CD4-positive, alpha-beta T cell treated with Interleukin-4 for 1 hour (primary cell): ENCODE data around the gene DIDO1.
"Not testable (repeated sequence)": the region's sequence is repeated elsewhere in the genome, so short reads cannot be mapped to it uniquely, and the experiment has no call there.

ENCODE experiments used
- DNase-seq, 2 donors: peaks; one replicate each; pipeline ENCODE4 v3.0.0-alpha.2; 2020 to 2022

The DIDO1 gene

DNA sequence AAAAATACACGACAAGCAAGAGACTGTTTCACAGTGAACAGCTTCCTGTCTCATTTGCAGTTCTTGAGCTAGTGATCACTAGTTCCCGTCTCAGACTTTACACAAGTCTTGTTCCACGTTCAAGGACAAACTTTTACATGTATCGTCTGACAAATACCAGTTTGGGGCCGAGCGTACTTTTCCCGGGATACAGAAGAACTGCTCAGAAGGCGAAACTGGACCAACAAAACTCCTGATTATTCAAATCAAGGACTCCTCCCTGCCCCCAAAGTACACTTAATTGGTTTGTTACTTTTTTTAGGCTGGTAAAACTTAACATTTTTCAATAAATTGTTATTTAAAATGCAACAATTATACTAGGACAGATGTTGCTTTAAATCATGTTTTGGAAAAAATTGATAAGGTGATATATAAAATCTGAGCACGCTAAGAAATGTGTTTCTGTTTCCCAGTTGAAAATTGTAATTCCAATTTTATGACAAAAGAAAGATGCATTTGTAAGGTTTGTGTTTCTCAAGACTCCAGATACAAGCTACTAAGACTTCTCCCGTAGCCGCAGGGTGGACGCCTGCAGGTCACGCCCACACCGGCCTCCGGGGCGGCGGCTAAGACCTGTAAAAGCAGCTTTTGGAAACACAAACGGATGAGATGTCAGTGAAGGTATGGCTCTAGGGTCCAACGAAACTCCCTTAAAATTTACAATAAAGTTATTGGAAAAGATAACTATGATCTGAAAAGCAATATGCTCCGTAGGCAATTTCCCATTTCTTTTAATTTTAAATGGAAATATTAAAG lies 47.9 kb downstream of the DIDO1 start:
- DNase-seq = no peak

DNA sequence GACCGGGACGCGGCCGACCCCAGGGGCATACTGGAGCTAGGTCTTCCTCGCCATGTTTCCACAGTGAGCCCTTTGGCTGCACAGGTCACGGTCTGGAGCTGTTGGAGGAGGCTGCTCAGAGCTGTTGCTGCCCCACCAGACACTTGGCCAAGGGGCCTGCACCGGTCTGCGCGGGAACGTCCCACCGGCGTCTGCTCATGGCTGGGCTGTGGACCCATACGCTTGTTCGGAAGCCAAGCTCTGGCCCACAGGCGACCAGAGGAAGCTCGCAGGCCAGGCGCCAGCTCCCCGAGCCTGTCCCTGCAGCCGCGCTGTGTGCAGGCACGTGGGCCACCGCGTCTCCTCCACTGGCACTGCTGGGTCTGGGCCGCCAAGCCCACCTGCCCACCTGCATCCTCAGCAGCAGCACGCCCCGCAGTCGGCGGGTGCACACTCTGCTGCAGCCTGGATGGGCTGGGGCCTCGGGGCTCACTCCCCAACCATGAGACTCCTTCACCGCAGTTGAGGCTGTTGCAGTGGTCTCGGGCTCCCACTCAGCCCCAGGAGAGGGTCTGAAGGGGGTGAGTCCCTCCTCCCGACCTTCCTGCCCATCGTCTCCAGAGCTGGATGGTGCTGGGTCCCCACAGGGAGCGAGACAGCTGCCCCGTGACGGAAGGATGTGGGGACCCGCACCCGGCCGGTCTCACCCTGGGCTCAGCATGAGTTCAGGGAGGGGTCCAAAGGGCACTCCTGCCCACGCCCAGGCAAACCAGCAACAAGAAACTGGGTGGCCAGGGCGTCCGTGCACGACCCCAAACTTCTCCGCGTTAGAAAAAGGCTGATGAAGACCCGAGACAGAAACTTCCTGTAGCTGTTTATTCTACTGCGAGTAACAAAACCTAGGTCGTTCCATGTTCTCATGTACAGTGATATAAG lies 49.1 kb downstream of the DIDO1 start:
- no peak for DNase-seq

DNA sequence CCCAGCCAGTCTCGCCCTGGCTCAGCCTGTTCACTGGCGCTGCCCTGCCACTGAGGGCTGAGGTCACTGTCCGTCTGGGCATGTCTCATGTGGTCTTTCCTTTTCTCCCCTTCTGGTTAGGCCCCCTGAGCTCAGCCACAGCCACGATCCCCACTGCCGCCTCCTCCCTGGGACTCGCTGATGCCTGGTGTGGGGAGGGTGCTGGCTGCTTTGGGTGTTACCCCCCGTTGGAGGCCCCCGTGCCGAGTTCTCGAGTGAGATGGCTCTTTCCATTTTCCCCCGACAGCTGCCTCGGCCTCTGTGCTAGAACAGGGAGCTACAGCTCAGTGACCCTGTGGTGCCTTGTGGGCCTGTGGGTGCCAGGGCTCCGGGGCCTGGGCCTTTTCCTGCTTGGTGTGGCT lies 49.8 kb downstream of the DIDO1 start:
- no peak for DNase-seq

DNA sequence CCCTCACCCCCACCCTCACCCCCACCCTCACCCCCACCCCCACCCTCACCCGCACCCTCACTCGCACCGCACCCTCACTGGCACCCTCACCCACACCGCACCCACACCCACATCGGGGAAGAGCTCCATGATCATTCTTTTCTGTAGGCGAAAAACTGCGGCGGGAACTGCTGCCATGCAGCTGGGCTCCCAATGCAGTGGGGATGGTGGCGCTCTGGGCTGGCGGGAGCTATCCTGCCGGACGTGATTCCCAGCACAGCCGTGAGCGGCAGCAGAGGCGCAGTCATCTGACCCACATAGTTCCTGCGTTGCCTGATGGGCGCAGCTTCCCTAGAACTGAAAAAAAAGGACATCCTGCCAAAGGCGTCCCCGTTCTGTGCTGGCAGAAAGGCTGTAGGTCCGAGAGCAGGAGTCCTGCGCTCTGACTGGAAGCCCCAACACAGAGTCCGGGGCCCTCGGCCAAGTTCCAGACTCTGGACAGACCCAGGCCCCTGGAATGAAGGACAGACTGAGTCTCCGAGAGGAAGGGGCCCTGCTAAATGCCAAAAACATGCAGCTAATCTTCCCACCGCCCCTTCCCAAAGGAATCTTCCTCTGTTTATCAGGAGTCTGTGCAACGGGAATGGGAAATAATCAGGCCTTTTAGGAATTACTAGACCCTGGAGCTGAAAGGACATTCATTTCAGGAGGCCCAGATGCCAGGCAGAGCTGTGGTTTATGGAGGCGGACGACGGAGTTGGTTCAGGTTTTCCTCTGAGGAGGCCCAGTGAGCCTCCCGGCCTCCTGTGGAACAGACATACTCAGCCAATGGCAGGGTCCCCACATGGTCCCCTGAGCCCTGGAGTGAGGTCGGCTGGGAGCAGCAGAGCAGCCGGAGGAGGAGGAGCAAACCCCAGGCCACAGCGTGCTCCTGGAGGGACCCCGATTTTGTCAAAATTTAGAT lies 50.6 kb downstream of the DIDO1 start:
- DNase-seq = no peak

GRCh38 chr20:62874964-62875344 lies 51.4 kb downstream of the DIDO1 start:
- no peak for DNase-seq

DNA sequence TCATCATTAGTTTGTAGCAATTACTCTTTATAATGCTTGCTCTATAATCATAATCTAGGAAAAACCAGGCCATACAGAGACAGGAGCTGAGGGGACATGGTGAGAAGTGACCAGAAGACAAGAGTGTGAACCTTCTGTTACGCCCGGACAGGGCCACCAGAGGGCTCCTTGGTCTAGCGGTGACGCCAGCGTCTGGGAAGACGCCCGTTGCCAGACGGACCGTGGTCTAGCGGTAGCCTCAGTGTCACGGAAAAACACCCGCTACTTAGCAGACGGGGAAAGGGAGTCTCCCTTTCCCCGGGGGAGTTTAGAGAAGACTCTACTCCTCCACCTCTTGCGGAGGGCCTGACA lies 52.6 kb downstream of the DIDO1 start:
- peak; percentile 36 to 45 for DNase-seq

- DNase-seq = no peak
Measured at GRCh38 chr20:62873280-62873679, 53.0 kb downstream of the DIDO1 start.

DNA sequence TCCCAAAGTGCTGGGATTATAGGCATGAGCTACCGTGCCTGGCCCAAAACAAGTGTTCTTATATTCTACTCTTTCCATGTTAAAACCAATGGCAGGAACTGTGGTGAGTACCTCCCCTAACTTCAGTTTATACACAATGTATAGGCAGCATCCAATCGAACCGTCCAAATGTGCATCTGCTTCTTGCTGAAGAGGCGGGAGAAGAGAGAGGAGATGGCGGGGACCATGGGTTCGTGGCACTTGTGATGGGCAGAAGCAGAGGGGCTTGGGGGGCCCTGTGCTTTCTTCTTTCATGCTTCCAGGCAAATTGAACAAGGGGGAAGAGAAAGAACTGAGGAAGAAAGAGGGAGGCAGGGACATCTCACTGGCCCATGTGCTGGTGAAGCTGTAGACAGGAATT lies 53.4 kb downstream of the DIDO1 start:
- no peak for DNase-seq

GRCh38 chr20:62872184-62872847 lies 54.0 kb downstream of the DIDO1 start:
- DNase-seq = no peak

DNA sequence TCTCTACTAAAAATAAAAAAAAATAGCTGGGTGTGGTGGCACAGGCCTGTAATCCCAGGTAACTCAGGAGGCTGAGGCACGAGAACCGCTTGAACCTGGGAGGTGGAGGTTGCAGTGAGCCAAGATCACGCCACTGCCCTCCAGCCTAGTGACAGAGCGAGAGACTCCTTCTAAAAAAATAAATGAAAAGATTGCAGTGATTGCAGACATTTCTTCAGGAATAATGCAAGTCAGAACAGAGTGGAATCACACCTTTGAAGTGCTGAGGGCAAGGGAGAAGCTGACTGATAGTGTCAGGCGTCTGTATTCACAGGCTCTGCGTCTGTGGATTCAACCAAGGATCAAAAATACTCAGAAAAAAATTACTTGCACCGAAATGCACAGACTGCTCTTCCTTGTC lies 62.1 kb downstream of the DIDO1 start:
- DNase-seq = no peak

DNA sequence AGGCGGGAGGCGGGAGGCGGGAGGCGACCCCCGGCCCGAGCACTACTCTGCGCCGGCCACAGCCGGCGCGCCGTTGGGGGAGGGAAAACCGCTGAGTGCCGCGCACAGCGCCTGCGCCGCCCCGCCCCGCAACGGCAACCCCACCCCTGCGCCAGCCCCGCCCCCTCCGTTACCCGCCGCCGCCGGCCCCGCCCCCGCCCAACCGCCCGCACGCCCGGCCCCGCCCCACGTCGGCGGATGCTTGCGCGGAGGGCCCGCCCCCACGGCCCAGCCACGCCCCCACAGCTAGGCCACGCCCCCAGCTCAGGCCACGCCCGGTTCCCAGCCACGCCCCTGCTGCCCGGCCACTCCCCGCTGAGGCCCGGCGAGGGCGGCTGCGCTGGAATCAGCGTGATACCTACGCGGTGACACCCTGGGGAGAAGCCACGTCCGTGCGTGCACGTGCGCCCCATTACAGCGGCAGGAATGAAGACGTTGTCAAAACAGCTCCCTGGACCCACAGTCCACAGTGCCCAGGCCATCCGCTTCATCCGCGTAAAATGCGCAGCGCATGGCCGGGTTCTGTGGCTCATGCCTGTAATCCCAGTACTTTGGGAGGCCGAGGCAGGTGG lies 64.5 kb downstream of the DIDO1 start, which contains the start of gene TCFL5:
TSS of gene TCFL5 (minus strand) at position 97 of the 611 bp plus-strand sequence. CDS start 152 bp downstream, outside the sequence.
- peak; percentile 90 to 94 for DNase-seq

GRCh38 chr20:62860924-62861691 lies 65.2 kb downstream of the DIDO1 start:
- DNase-seq = peak; percentile 48 to 51

GRCh38 chr20:62860391-62860923 lies 65.8 kb downstream of the DIDO1 start:
- no peak for DNase-seq

DNA sequence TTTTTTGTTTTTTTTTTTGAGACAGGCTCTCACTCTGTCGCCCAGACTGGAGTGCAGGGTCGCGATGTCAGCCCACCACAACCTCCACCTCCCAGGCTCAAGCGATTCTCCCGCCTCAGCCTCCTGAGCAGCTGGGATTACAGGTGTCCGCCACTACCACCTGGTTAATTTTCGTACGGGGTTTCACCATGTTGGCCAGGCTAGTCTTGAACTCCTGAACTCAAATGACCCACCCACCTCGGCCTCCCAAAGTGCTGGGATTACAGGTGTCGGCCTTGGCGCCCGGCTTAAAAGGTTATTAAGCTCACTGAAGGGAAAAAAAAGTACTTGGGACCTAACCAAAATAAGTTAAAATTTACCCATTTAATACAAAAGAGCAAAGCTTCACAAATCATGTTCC lies 66.6 kb downstream of the DIDO1 start:
- no peak for DNase-seq

DNA sequence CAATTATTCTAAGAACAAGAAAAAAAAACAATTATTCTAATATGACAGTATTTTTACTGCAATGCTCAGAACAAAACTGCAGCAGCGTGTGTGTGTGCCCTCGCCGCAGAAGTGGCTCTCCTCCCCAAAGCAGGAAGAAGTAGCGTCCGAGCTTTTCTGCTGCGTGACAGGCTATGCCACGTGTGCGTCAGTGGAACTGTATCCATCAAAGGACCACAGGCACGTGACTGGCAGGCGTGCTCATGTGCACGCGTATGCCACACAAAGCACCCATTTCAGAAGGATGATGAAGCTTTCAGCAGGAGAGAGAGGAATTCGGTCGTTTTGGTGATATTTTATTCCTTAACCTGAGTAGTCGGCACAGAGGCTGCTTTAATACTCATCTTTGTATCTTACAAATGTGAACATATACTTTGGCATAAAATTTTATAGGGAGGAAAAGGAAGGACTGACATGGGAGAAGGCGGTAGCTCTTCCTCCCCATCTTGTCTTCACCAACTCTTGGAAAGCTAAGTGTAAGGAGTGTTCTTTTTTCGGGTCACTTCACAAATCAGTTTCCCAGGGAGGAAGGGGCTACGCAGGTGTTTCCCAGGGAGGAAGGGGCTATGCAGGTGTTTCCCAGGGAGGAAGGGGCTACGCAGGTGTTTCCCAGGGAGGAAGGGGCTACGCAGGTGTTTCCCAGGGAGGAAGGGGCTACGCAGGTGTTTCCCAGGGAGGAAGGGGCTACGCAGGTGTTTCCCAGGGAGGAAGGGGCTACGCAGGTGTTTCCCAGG lies 68.1 kb downstream of the DIDO1 start:
- DNase-seq = peak in 1 of 2 donors; percentile 47

GRCh38 chr20:62856931-62857619 lies 69.2 kb downstream of the DIDO1 start:
- no peak for DNase-seq

DNA sequence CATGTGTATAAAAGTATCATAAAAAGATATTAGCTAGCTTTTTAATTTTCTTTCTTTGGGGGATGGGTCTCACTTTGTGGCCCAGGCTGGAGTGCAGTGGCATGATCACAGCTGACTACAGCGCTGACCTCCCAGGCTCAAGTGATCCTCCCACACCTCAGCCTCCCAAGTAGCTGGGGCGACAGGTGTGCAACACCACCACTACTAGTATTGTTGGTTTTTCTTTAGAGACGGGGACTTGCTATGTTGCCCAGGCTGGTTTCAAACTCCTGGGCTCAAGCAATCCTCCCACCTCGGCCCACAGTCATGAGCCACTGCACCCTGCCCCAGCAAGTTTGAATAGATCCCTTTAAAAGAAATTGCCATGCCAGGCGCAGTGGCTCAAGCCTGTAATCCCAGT lies 71.2 kb downstream of the DIDO1 start:
- DNase-seq = no peak

DNA sequence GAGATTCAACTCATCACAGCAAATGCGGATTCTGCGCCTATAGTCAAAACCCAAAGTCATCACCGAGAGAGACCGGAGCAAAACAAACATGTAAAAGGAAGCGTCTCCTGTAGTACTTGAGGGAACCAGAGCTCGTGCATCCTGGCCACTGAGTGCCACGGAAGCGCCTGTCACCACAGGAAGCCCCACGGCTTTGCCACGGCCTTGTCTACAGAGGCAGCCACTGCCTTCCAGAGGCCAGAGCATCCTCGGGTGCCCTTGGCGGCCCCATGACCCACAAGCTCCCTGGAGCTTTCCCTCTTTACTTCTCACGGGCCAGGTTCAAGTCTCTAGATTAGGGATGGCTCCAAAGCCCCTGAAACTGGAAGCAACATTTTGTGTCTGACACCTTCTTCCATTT lies 72.2 kb downstream of the DIDO1 start:
- no peak for DNase-seq

DNA sequence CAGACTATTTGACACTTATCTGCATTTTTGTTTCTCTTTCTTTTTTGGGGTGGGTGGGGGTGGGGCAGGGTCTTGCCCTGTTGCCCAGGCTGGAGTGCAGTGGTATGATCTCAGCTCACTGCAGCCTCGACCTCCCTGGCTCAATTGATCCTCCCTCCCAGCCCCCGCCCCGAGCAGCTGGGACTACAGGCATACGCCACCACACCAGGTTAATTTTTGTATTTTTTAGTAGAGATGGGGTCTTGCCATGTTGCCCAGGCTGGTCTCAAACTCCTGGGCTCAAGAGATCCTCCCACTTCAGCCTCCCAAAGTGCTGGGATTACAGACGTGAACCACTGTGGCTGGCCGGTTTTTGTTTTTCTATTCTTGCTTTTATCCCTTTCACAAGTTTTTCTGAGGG lies 73.0 kb downstream of the DIDO1 start:
- not testable (repeated sequence) for DNase-seq
